Muscle of leg (tissue), 11 donors: ENCODE measurements around the gene COL11A2. TPM values are rescaled to one million over a fixed set of nuclear protein-coding genes. Genes with fewer than 3 reads are reported as not detected.
A peak's percentile ranks its signal among the peaks of the same experiment; 100 is the strongest.

Experiments
- DNase-seq: peaks from one replicate; pipeline ENCODE4 v3.0.0; 2013
- H3K27ac ChIP-seq: one replicate; pipeline ENCODE4 v1.5.1; 2013; ENCODE audit warnings: mild to moderate bottlenecking, low read length, control low read depth
- H3K27me3 ChIP-seq: one replicate; pipeline ENCODE4 v1.6.1; 2013; ENCODE audit warnings: low read length; ENCODE audit not compliant: control insufficient read depth, insufficient read depth
- H3K36me3 ChIP-seq: one replicate; pipeline ENCODE4 v1.6.1; 2013; ENCODE audit warnings: low read length; ENCODE audit not compliant: control insufficient read depth, insufficient read depth
- H3K4me1 ChIP-seq: one replicate; pipeline ENCODE4 v1.6.1; 2013; ENCODE audit warnings: low read length; ENCODE audit not compliant: control insufficient read depth, insufficient read depth
- H3K4me3 ChIP-seq: one replicate; pipeline ENCODE4 v1.5.1; 2013; ENCODE audit warnings: low read length, control low read depth
- H3K9me3 ChIP-seq: replicated peaks from 2 replicates; pipeline ENCODE4 v1.6.1; 2013; ENCODE audit warnings: low read depth, low read length; ENCODE audit not compliant: control insufficient read depth
- WGBS: methylation state at CpG from one replicate; pipeline ENCODE4 v1.1.5; 2013; ENCODE audit warnings: missing lambda C conversion rate; ENCODE audit not compliant: insufficient coverage; 5-methylcytosine and 5-hydroxymethylcytosine counted together
- polyA plus RNA-seq, 8 donors: library from polyadenylated mRNA; unstranded; fragments of 120-200 nt; gene quantifications; one replicate each; pipeline versions ENCODE4 v1.2.1 to v1.2.3, GENCODE V29; 2013; ENCODE audit warnings: inconsistent platforms in 1 of 8, low replicate concordance in 1 of 8; ENCODE audit not compliant: insufficient read length in 8 of 8, insufficient read depth in 1 of 8
- total RNA-seq: library from RNA; stranded (reverse); fragments of 120-200 nt; gene quantifications from one replicate; pipeline ENCODE4 v1.2.4, GENCODE V29; 2013

Gene COL11A2
- total and polyA plus RNA-seq, 9 donors, result 35.8 to 245 (median 56.7) TPM

GRCh38 chr6:33201147-33201545 is 8.9 kb upstream of the COL11A2 start:
- peak overlapping the region; percentile 99 for H3K27ac ChIP-seq
- no peak for DNase-seq
- WGBS, result 2% methylated on average over 14 of the region's 14 CpGs
- H3K36me3 ChIP-seq, result peaks cover 48% of the 10 kb centered on the region
- H3K4me3 ChIP-seq, result peak overlapping the region; percentile 95
- H3K4me1 ChIP-seq, result peaks cover 48% of the 10 kb centered on the region
- H3K9me3 ChIP-seq, result no peaks in the 10 kb centered on the region
- no peaks in the 10 kb centered on the region for H3K27me3 ChIP-seq

GRCh38 chr6:33200219-33201146 is 8.2 kb upstream of the COL11A2 start, which contains the start of the genes RXRB and SLC39A7:
Gene RXRB, minus strand, starts transcription at chr6:33200665. Its CDS starts 189 bp downstream, at chr6:33200476.
Gene SLC39A7, plus strand, starts transcription at chr6:33200867. Its CDS starts 379 bp downstream, at chr6:33201246.
- Histone ChIP-seq H3K27ac (peak within 1 kb of the TSS; percentile 99), H3K4me3 (peak within 1 kb of the TSS; percentile 95), H3K4me1 (peaks cover 48% of the 10 kb centered on the region), H3K36me3 (peaks cover 55% of the 10 kb centered on the region), H3K27me3 (no peaks in the 10 kb centered on the region), H3K9me3 (no peaks in the 10 kb centered on the region)
- WGBS, result under 1% methylated on average over 50 of the region's 68 CpGs
- DNase-seq, result peak; percentile 100

GRCh38 chr6:33199687-33200218 is 7.5 kb upstream of the COL11A2 start:
- H3K27ac ChIP-seq, result peak overlapping the region; percentile 99
- H3K4me1 ChIP-seq, result peaks cover 42% of the 10 kb centered on the region
- H3K9me3 ChIP-seq, result no peaks in the 10 kb centered on the region
- peaks cover 62% of the 10 kb centered on the region for H3K36me3 ChIP-seq
- peak; percentile 80 for DNase-seq
- H3K27me3 ChIP-seq, result no peaks in the 10 kb centered on the region
- peak overlapping the region; percentile 95 for H3K4me3 ChIP-seq
- WGBS, result 0% methylated on average over 15 of the region's 26 CpGs

GRCh38 chr6:33198853-33199436 is 6.7 kb upstream of the COL11A2 start:
- H3K36me3 ChIP-seq, result peaks cover 68% of the 10 kb centered on the region
- peak overlapping the region; percentile 95 for H3K4me3 ChIP-seq
- DNase-seq, result no peak
- H3K27ac ChIP-seq, result no peak overlapping the region
- no peaks in the 10 kb centered on the region for H3K9me3 ChIP-seq
- WGBS, result no CpG with 5 or more reads among the region's 3 CpGs
- H3K27me3 ChIP-seq, result no peaks in the 10 kb centered on the region
- H3K4me1 ChIP-seq, result peaks cover 36% of the 10 kb centered on the region

- Histone ChIP-seq H3K9me3 (no peaks in the 10 kb centered on the region), H3K4me1 (peaks cover 36% of the 10 kb centered on the region), H3K27me3 (no peaks in the 10 kb centered on the region), H3K36me3 (peaks cover 62% of the 10 kb centered on the region), H3K27ac (no peak overlapping the region), H3K4me3 (no peak overlapping the region)
- WGBS, result 77% methylated on average over 3 of the region's 6 CpGs
- no peak for DNase-seq
These were observed 6.0 kb upstream of the COL11A2 start for GRCh38 chr6:33198159-33198852.

GRCh38 chr6:33197431-33198048 is 5.3 kb upstream of the COL11A2 start:
- H3K27ac ChIP-seq, result no peak overlapping the region
- H3K9me3 ChIP-seq, result no peaks in the 10 kb centered on the region
- H3K4me1 ChIP-seq, result peaks cover 40% of the 10 kb centered on the region
- WGBS, result 33% methylated on average over 10 of the region's 12 CpGs
- peaks cover 5% of the 10 kb centered on the region for H3K27me3 ChIP-seq
- no peak overlapping the region for H3K4me3 ChIP-seq
- H3K36me3 ChIP-seq, result peaks cover 55% of the 10 kb centered on the region
- peak; percentile 65 for DNase-seq

GRCh38 chr6:33195304-33196165 is 3.3 kb upstream of the COL11A2 start:
- Histone ChIP-seq H3K4me3 (no peak overlapping the region), H3K27ac (no peak overlapping the region), H3K36me3 (peaks cover 42% of the 10 kb centered on the region), H3K27me3 (peaks cover 23% of the 10 kb centered on the region), H3K4me1 (peaks cover 46% of the 10 kb centered on the region), H3K9me3 (no peaks in the 10 kb centered on the region)
- DNase-seq, result no peak
- WGBS, result 70% methylated on average over 11 of the region's 15 CpGs

GRCh38 chr6:33194431-33194979 is 2.2 kb upstream of the COL11A2 start:
- DNase-seq, result no peak
- H3K36me3 ChIP-seq, result peaks cover 42% of the 10 kb centered on the region
- no peak overlapping the region for H3K4me3 ChIP-seq
- H3K27ac ChIP-seq, result no peak overlapping the region
- no peaks in the 10 kb centered on the region for H3K9me3 ChIP-seq
- H3K4me1 ChIP-seq, result peaks cover 49% of the 10 kb centered on the region
- 41% methylated on average over 6 of the region's 8 CpGs for WGBS
- H3K27me3 ChIP-seq, result peaks cover 24% of the 10 kb centered on the region

GRCh38 chr6:33193619-33194018 is 1.4 kb upstream of the COL11A2 start:
- Histone ChIP-seq H3K36me3 (peaks cover 41% of the 10 kb centered on the region), H3K27me3 (peaks cover 24% of the 10 kb centered on the region), H3K4me3 (no peak overlapping the region), H3K9me3 (no peaks in the 10 kb centered on the region), H3K27ac (no peak overlapping the region), H3K4me1 (peaks cover 42% of the 10 kb centered on the region)
- no CpG with 5 or more reads among the region's 6 CpGs for WGBS
- DNase-seq, result no peak
